ENCODE measurements around the gene CXCR4.

DNA sequence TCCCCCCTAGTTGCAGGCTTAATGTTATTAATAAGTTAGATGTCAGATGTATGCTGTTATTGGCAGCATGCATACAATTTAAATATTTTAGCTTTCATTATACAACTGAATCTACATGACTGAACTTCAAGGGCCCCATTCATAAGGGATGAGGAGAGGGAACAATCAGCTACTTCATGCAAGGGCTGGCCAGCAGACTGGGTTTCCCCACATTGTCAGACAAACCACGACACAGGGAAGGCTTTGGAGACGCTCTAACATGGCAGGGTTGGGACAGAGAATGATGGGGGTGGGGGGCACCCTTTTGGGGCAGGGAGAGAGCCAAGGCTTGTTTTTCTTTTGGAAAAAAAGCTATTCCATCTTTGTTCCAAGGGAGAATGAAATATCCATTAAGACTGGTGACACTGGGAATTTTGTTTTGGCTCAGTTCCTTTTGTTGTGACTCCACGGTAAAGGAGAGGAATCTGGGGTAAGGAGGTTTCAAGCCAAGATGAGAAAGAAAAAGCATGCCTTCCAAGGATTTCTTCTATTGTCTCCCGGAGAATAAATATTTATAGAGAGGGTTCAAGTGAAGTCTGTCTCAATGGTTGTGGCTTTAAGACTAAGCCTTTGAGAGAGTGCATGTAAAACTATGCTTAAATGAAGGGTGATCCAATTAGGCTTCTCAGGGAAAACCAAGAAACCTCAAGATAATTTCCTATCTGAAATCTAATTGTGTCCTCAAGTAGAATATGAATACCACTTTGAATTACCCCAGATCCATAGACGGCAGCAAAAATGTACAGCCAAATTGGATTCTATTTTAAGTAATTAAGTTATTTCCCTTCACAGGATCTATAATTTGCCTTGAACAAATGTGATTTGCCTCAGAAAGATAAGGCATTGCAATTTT, 5.4 kb downstream of the CXCR4 start:
- TF ChIP-seq, protein P1, sequence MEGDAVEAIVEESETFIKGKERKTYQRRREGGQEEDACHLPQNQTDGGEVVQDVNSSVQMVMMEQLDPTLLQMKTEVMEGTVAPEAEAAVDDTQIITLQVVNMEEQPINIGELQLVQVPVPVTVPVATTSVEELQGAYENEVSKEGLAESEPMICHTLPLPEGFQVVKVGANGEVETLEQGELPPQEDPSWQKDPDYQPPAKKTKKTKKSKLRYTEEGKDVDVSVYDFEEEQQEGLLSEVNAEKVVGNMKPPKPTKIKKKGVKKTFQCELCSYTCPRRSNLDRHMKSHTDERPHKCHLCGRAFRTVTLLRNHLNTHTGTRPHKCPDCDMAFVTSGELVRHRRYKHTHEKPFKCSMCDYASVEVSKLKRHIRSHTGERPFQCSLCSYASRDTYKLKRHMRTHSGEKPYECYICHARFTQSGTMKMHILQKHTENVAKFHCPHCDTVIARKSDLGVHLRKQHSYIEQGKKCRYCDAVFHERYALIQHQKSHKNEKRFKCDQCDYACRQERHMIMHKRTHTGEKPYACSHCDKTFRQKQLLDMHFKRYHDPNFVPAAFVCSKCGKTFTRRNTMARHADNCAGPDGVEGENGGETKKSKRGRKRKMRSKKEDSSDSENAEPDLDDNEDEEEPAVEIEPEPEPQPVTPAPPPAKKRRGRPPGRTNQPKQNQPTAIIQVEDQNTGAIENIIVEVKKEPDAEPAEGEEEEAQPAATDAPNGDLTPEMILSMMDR (IDR thresholded peaks at IDR 0.05), result no peak
- no peak for TF ChIP-seq EZH2 (IDR thresholded peaks at IDR 0.05; ENCODE audit: borderline replicate concordance, insufficient read depth, low read depth, low read length, poor library complexity, severe bottlenecking)
